ENCODE measurements around the gene SPEG.

Gene SPEG

DNA sequence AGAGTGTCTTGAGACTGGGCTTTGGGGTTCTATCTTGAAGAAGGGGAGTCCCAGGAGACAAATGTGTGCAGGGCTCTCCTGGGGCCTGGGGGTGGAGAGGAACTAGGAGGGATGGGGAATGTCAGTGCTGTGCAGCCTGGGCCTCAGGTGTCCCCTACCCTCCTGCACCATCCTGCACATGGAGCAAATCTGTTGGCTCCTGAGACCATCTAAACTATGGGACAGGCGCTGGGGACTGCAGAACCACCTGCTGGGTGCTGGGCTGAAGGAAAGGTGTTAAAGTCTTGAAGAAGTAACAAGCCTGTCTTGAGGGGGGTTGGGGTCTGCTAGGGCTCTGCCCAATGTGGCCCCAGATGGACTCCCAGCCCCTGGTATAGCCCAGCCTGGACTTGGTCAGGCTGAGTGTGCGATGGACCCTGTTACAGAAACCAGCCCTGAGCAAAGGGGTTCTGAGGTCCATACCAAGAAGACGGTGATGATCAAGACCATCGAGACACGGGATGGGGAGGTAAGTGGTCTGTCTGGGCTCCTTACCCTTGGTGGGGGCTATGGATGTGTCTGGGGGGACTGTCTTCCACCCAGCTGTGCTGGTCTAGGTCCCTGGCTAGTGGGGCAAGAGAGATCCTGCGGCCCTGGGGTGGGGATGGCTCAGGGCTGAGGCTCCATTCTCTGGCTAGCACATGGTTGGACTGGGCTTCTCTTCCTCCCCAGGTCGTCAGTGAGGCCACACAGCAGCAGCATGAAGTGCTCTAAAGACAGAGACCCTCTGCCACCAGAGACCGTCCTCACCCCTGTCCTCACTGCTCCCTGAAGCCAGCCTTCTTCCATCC lies 9.2 kb upstream of the SPEG start:
- DNase-seq = no peak

DNA sequence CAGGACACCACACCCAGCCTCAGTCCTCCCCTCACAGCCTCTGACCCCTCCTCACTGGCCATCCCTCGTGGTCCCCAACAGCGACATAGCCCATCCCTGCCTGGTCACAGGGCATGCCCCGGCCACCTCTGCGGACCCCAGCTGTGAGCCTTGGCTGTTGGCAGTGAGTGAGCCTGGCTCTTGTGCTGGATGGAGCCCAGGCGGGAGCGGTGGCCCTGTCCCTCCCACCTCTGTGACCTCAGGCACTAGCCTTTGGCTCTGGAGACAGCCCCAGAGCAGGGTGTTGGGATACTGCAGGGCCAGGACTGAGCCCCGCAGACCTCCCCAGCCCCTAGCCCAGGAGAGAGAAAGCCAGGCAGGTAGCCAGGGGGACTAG lies 8.6 kb upstream of the SPEG start:
- DNase-seq = no peak

DNA sequence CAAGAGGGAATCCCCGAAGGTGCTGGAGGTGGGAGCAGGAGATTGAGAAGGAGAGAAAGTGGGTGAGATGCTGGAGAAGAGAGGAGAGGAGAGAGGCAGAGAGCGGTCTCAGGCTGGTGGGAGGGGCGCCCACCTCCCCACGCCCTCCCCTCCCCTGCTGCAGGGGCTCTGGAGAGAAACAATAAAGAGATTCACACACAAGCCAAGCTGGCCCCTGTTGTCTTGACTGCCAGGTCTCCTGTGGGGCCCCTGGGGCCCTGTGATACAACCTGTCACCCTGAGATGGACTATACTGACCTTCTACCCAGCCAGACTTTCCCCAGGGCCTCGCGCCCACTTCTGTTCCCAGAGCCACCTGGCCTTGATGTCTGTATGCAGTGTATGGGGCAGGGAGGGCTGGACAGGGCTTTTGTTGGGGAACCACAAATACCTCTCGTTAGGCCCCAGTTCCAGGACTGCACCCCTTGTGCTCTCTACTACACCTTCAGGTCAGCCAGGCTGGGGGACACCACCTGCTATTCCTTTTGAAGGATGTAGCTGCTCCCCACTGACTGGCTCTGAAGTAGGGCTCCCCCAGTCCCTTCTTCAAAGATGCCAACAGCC lies 8.0 kb upstream of the SPEG start:
- DNase-seq = no peak

DNA sequence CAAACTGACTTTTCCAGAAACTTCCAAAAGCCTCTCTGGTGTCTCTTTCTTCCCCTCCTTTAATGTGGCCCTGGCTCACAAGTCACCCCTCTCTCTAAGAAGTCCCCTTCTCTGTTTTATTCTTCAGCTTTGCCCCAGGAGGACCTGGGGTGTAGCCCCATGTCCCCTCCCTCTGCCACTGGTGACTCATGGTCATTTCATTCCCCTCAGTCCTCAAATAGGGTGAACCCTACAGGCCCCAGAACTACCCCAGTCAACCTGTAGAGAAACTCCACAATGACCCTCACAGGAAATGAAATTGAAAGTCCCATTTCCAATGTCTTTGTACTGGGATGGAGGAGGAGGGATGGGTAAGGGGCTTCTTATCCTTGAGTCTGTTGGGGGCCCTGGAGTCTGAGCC lies 6.2 kb upstream of the SPEG start:
- DNase-seq = no peak

DNA sequence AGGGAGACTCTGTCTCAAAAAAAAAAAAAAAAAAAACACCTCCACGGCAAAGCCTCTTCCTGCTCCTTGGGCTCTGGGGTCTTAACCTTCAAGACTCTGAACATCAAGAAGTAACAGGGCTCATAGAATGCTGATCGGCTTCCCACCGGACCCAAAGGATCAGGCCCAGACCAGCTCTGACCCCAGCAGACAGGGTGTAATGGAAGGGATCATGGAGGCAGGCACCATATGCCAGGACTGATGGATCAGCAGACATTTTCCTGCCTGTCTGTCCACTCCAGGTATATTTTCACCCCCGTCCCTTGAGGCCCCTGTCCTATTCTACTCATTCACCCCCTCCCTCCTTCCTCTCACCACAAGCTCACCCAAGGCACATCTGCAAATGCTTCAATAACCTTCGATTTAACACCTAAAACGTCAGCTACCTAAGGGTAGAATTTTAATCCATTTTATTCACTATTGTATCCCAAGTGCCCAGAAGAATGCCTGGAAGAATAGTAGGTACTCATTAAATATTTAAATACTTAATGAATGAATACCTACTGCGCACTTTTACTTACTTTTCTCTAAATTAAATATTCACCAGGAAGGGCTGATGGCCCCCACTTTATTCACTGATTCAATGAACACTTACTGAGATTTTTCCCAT lies 4.6 kb upstream of the SPEG start:
- DNase-seq = no peak

DNA sequence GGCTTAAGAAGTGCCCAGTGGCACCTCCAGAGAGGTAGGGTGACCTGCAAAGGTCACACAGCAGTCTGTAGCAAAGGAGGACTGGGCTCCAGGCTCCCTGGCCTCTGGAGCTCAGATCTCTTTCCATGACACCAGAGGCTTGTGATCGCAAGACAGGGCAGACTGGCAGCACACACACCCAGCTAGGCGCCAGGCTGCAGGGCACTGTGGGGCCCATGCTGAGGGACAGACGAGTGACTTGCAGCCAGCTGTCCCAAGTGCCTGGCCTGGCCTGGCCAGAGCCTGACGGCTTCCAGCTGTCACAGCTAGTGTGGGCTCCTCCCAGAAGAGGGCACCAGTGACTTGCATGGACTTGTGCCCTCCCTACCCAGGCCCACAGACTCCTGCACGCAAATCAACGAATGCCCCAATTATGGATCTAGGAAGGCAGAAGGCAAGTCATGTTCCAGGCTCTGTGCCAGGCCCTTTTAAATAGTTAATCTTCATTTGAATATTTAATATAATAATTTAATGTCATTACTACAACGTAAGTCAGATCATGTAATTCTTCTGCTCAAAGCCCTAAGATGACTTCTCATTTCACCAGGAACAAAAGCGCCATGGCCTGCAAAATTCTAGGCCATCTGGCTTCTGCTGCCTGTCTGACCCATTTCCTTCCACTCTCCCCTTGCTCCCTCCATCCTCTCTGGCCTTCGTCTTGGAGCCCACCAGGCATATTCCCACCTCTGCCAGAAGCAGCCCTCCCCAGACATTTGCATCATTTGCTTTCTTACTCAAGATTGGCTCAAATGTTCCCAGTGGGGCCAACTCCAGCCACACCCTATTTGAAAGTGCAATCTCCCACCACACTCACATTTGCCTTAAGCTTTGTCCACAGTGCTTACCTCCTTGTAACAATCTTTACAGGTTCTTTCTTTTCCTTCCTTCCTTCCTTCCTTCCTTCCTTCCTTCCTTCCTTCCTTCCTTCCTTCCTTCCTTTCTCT lies 3.7 kb upstream of the SPEG start:
- no peak for DNase-seq

DNA sequence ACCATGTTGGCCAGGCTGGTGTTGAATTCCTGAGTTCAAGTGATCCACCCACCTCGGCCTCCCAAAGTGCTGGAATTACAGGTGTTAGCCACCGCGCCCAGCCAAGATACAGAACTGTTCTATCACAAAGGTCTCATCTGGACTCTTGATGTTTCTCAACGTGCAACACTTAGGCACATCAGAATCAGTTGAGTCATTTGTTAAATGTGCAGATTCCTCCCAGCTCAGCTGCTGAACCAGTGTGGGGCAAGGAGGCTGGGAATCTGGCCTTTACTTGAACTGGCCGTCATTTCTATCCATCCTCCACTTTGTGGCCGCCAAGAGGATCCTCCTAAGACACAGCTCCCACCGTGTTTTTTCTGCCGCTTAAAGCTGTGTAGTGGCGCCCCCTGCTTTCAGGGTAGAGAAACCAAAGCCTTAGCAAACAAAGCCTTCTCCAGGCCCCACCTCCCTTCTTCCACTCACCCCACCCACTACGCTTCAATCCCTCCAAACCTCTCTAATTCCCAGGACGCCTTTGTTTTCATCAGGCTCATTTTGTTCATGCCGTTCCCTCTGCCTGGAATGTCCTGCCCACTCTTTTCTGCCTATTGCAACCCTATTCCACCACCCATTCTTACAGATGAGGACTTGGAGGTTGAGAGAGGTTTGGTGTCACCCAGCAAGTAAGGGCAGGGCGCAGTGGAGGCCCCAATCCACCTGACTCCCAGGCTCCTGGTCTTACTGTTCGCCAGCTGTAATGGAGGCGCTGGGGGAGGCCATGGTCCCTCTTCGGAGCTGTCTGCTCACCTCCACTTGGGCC lies 776 bp upstream of the SPEG start:
- DNase-seq = no peak

DNA sequence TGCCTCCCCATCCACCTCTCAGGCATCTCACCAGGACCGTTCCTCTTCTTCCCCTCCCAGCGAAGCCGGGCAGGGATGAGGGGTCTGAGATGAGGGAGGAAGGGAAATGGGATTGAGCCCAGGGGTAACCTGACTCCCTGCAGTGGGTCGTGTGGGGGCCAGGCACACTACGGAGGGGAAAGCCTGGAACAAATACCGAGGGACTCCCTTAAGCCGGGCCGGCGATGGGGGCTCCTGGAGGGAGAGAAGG lies 250 bp upstream of the SPEG start:
- DNase-seq = no peak

DNA sequence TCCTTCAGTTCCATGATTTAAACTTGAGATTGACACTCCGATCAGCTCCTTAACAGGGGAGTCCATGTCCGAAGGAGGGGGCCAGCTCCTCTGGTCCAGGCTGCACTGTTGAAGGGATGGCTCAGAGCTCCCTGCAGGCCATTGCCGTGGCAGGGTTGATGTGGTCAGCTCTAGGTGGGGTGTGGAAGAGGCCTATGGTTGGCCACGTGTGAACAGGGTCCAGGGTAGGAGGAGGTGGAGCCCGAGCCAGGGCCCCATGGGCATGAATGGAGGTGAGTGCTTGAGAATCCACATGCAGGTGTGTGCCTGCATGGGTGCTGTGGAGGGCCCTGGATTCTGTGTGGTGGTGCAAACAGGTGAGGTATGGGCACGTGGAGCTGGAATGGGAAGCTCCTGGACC lies 1.1 kb downstream of the SPEG start:
- DNase-seq = no peak

DNA sequence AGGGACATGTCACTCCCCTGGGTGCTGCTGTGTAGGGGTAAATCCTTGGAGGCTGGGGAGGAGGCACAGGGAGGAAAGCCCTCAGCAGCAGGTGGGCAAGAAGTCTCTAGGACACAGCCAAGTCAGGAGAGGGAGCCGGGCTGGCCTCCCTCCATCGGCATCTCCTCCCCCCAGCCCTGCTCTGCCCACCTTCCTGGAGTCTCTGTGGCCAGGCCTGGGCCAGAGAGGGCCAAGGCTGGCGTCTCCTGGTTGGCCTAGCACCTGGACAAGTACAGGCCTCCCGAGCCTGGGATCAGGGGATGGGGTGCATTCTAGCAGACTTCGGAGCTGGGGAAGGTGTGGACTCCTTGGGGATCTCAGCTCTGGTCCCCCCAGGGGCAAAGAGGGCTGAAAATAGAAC lies 1.8 kb downstream of the SPEG start:
- no peak for DNase-seq

DNA sequence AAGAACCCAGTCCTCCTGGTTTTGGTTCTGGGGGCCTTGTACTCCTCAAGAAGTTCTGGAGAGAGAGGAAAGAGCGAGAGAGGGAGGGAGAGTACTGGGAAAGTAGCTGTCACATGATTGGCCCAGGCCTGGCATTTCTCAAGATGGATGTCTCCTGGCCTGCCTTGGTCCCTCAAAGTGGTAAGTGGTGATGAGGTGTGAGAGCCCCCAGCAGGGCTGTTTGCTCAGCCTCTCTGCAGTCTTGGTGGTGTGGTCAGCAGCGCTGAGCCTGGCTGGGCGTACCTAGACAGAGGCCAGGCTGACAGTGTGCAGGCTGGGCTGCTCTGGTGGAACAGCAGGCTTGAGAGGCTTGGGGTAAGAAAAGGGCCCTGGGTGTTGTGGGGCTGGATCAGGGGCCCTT lies 2.5 kb downstream of the SPEG start:
- no peak for DNase-seq

DNA sequence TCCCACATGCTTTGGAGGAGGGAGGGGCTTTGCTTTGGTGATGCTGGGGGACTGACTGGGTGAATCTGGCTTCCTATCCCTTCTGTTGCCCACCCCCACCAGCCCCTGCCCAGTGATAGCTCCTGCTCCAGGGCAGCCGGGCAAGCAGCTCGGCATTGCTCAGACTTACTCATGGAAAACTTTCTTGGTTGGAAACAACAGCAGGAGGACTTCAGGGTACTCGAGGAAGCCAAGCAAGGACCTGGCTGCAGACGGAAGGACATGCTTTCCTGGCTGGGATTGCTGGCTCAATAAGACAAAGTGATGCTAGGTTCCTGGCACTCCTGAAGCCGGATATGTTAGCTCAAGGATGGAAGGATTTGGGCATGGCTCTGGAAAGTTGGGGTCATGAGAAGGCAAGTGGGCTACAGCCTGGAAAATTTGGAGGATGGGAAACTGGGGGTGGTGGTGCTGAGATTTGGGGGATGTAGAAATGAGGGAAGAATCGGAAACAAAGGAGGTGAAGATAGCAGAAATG lies 3.1 kb downstream of the SPEG start:
- no peak for DNase-seq

DNA sequence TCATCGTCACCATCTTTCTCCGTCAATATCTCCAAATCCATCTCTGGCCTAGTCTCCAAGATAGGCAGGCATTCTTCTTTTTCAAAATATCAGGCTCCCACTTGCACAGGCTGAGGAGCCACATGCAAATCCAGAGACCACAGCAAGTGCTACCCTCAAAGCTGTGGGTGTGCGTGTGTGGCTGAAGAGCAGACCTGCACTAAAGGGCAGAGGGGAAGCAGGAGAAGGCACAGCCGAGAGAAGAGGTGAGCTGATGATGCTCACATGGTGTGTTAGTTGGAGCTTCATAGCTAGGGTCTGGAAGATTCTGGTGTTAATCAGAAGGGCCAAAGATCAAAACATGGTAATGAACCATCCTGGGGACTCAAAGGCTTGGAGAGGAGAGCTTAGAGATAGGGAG lies 3.8 kb downstream of the SPEG start:
- no peak for DNase-seq

DNA sequence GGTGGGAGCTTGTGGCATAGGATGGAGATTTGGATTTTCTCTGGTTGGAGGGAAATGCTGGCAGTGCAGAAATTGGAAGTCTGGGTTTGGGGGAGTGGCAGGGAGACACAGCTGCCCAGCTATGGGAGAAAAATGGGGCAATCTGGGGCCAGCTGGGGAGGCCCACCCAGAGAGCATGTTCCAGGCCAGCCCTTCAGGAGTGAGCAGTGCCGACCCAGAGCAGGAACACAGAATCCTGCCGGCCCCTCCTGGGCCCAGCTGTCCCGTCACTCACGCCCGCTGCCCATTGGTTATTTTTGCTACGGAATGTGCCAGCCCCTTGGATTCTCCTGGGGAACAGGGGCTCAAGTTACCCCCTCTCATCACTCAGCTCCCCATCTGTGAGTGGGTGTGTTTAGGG lies 4.9 kb downstream of the SPEG start:
- DNase-seq = no peak

DNA sequence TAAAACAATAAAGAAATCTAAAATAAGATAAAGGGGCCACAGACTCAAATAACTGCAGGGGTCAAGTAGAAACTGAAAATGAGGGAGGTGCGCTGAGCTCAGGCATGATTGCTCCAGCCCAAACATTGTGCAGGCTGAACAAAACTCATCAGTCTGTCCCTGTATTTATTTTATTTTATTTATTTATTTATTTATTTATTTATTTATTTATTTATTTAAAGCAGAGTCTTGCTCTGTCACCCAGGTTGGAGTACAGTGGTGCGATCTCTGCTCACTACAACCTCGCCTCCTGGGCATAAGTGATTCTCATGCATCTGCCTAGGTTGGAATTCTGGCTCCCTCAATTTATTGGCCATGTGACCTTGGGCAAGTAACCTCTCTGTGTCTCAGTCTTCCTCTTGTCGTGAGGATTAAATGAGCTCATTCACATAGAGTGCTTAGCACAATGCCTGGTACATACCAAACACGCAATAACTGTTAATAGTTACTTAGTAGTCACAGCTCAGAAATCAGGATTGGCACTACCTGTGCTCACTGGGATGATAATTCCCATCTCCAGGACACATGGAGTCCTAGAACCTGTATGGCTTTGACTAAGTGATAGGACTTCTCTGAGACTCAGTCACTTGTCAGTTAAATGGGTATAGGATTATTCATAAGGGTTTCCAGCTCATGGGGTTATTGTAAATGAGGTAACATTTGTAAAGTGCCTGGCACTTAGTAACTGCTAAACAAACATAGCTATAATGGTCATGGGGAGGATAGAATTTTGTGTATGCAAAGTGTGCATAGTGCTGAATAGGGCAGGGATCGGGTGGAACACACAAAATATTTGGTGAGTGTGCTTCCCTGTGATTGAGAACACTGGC lies 6.0 kb downstream of the SPEG start:
- peak; percentile 28 for DNase-seq

DNA sequence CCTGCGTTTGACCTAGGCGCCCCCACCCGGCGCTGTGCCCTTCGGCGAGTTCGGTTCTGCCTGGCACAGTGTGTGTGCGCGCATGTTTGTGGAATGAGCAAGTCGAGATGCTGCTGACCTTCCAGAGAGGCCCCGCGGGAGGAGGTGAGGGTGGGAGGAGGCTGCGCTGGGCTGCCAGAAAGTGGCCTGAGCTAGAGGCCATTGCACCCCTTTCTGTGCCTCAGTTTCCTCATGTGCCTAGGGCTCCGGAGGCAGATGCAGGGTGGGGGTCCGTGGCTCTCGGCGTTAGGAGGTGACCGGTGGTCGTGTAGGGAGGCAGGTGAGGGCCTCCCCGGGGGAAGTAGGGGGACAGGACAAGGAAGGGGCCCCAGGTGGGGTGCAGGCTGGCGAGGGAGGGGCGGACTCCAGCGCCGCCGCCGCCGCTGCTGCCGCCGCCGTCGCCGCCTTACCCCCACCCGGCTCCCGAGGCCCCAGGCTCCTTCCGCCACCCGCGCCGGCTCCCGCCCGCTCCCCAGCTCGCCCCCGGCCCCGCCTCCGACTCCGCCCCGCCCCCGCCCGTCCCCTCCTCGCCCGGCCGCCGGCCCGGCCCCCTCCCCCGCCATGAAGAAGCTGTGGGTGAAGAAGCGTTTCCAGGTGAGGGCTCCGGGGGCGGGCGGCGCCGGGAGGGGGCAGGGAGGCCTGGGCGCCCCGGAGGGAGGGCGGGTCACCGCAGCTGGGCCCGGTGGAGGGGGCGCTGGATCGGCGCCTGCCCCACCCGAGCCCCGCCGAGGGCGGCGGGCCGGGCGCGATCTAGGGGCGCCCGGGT lies 7.0 kb downstream of the SPEG start:
- peak; percentile 36 for DNase-seq

DNA sequence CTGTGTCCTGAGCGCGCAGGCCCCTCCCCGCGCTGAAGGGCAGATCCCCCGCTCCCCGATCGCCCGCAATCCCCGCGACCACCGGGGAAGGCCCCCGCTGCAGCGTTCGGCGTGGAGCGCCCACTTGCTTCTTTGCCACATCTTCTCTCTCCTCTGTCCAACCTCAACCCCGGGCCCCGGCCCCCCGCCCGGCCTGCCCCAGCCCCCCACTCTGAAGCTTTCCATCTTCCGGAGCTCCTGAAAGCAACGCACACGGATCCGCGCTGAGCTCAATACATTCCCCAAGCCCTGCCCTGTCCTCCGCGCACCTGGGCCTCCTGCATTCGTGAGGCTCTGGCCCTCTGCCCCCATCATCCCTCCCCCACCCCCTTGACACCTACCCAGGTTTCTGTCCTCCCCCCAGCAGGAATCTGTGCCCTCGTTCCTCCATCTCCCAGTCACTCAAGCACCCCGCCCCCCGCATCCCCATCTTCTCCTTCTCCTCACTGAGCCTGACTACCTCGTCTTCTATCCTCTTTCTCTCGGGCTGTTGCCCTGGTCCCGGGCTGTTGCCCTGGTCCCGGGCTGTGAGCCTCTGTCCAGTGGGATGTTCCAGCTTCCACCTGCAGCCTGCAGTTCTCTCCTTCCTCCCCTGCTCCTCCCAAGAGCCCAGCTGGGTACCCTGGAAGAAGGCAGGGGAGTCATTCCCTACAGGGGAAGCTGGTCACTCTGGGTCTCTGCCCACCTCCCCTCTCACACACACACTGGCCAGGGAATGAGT lies 7.8 kb downstream of the SPEG start:
- no peak for DNase-seq

DNA sequence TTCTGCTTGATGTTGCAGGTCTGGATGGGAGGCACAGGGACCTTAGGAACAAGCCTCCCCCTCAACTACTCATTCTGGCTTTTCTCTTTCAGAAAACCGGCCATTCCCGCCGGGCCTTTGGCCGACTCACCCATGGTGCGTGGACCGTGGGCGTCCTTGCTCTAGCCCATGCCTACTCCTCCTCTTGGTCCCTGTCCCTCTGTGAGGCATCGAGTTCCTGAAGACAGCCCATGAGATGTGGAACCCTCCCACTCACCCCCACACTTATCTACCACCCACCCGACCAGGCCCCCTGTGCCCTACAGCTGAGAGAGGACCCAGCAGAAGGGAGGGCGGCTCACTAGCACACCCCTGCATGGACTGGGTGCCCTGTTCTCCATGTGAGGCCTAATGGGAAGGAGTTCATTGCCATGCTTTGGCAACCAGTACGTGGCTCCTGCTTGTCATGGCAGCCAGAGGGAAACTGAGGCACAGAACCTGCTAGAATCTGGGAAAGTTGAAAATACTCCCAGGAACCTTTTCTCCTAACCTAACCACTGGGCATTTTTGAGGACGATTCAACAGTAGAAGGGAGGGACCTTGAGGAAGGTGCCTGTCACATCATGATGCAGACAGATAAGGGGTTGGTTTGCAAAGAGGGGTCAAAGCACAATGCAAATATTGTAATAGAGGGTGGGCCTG lies 8.5 kb downstream of the SPEG start:
- no peak for DNase-seq

DNA sequence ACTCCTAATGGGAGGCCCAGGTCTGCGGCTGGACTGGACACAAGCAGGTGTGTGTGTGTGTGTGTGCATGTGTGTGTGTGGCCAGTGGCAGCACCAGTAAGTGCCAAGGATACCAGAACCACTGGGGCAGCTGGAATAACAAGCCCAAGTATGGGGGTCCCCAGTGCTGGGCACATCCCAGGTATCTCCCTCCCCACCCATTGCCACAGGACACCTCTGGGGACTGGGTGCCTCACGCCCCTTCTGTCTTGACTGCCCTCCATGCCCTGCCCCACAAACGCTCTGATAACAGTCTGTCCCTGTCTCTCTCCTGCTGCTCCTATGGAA lies 9.0 kb downstream of the SPEG start:
- DNase-seq = no peak
